GM19395 (cell line): Measurements from ENCODE around the gene PARD6A.
"Not testable (repeated sequence)": the region's sequence is repeated elsewhere in the genome, so short reads cannot be mapped to it uniquely, and the experiment has no call there.

ENCODE experiments used
- ATAC-seq: cut with Tn5 transposase; IDR thresholded peaks from one replicate; pipeline ENCODE4 v1.9.1; 2021; ENCODE audit warnings: mild to moderate bottlenecking, moderate library complexity; ENCODE audit not compliant: unreplicated experiment

The PARD6A gene

DNA sequence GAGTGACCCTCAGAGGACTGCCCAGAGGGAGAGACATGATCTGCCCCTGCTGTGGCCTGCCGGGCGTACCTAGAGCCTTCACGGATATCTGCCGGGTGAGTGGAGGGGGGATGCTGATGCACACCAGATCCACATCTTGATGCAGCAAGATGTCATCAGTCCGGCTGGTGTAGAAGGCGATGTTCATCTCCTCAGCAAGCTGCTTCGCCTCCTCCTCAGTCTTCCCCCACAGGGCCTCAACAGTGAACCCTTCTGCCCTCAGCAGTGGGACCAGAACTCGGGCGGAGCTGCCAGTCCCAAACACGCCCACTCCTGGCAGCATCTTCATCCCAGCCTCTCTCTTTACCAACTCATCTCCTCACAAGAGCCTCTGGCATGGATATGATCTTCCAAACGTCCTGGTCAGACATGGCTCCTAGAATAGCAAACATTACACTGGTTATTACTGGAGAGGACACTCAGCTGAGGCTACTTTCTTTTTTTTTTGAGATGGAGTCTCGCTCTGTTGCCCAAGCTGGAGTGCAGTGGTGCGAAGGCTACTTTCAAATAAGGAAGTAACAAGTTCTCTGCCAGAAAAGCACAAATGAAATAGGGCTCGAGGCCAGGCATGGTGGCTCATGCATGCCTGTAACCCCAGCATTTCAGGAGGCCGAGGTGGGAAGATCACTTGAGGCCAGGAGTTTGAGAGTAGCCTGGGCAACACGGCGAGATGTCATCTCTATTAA is 24.8 kb downstream of the PARD6A start:
- ATAC-seq, result no peak

DNA sequence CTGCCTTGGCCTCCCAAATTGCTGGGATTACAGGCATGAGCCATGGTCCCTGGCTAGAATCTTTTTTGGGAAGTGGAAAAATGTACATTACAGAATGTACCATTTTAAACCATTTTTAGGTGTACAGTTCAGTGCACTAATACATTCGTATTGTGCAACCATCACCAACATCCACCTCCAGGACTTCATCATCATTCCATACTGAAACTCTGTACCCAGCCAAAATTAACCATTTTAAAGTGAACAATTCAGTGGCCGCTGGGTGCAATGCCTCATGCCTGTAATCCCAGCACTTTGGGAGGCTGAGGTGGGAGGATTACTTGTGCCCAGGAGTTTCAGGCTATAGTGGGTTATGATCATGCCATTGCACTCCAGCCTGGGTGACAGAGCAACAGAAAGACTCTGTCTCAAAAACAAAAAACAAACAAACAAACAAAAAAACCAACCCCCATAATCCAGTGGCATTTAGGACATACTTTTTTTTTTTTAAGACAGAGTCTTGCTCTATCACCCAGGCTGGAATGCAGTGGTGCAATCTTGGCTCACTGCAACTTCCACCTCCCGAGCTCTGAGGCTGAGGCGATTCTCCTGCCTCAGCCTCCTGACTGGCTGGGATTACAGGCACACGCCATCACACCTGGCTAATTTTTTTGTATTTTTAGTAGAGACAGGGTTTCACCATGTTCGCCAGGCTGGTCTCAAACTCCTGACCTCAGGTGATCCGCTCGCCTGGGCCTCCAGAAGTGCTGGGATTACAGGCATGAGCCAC is 32.9 kb downstream of the PARD6A start:
- not testable (repeated sequence) for ATAC-seq

DNA sequence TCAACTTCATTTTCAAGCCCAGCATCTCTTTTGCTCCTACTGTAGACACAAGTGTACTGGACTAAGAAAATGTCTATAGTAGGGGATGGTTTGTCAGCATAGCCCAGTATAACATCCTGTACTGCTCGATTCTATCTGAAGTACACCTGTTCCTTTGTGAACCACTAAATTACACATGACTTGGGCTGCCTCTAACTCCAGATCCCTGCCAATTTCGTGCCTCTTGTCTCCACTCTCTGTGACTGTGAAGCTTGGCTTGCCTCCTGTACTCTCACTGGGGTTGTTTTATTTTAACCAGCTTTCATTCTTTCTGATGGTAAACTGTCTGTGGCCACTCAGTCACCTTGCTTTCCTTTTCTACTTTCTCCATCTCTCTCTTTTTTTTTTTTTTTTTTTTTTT is 33.9 kb downstream of the PARD6A start:
- no peak for ATAC-seq

DNA sequence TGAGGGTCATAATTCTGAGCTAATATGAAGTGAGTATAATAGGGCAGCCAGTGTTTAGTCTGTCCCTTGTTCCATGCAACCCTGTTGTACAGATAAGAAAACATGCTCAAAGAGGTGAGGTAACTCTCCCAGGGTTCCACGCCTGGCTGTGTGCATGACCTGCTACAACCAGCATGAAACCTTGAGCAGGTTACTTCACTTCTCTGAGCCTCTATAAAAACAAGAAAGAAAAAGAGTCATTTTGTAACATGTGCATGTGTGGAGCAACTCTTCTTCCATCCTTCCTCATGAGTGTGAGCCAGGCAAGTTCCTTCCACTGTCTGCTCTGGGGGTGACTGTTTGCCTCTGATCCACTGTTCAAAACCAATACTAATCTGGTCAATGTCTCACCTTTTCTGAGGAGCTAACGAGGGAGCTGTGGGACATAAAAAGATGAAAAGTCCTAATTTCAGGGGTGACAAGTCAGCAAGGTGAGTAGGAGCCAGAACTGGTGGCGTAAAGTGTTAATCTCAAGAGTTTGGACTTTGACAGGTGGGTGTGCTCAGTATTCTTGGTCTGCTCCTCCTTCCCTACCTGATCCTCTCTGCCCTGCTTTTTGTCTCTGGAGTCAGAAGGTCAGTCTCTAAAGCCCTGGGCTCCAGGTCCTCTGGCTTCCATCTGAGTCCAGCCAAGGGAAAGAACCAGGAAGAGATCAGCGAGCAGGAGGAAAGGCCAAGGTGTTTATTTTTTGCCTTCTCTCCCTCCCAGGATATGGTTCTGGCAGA is 36.8 kb downstream of the PARD6A start:
- no peak for ATAC-seq

DNA sequence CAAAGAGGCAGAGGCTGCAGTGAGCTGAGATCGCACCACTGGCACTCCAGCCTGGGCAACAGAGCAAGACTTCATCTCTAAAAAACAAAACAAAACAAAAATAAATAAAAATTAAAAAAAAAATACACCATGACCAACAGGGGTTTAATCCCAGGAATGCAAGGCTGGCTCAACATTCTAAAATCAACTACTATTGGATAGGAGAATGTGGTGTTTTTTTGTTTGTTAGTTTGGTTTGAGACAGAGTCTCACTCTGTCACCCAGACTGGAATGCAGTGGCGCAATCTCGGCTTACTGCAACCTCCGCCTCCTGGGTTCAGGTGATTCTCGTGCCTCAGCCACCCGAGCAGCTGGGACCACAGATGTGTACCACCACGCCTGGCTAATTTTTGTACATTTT is 38.5 kb downstream of the PARD6A start:
- ATAC-seq, result no peak

DNA sequence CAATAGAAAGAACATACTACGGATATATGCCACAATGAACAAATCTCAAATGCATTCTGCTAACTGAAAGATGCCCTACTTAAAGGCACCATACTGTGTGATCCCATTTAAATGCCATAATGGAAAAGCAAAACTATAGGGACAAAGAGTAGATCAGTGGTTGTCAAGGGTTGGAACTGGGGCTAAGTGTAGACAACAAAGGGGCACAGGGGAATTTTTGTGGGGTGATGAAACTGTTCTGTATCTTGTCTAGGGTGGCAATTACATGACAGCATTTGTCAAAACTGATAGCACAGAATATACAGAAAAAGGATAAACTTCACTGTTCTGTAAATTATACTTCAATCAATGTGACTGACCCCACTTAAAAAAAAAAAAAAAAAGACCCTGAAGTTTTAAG is 40.7 kb downstream of the PARD6A start:
- ATAC-seq, result no peak

DNA sequence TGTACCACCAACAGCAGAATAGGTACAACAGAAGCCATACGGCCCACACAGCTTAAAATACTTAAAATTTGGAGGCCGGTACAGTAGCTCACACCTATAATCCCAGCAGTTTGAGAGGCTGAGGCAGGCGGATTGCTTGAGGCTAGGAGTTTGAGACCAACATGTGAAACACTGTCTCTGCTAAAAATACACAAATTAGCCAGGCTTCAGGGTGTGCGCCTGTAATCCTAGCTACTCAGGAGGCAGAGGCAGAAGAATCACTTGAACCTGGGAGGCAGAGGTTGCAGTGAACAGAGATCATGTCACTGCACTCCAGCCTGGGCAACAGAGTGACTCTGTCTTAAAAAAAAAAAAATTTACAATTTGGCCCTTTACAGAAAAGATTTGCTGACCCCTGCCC is 41.4 kb downstream of the PARD6A start:
- ATAC-seq, result no peak

DNA sequence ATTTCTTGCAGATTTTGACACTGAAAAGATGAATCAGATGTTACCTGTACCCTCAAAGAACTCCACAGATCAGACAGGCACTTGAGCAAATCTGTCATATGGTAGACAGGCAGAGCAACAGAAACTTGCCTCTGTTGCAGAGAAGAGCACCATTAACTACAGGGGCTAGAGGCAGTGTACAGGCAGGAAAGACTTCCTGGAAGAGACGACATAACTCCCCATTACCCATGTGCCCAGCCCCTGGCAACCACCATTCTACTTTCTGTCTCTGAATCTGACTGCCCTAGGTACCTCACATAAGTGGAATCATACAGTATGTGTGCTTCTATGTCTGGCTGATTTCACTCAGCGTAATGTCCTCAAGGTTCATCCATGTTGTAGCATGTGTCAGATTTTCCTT is 42.9 kb downstream of the PARD6A start:
- no peak for ATAC-seq

DNA sequence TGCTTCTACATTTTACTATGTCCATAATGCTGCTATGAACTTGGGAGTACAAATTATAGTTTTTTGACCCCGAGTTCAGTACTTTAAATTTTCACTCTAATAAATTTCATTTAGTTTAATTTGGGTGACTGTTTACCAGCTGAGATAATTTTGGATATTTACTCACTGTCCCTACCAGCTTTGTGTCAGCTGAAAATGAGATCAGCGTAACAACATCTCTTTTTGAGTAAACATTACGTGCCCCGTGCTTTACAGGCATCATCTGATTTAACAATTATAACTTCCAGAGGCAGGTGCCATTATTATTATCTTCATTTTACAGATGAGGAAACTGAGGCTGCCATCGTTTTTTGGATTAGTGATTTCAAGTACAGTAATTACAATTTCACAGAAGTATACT is 43.4 kb downstream of the PARD6A start:
- no peak for ATAC-seq

DNA sequence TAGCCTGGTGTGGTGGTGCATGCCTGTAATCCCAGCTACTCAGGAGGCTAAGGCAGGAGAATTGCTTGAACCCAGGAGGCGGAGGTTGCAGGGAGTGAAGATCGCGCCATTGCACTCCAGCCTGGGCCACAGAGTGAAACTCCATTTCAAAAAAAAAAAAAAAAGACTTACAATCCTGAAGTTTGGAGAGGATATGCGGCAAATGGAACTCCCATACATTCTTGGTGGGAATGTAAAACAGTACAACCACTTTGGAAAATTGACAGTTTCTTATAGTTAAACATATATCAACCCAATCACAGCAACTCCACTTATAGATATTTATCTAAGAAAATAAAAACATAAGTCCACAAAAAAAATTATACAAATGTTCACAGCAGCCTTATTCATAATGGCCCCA is 46.5 kb downstream of the PARD6A start:
- ATAC-seq, result no peak

DNA sequence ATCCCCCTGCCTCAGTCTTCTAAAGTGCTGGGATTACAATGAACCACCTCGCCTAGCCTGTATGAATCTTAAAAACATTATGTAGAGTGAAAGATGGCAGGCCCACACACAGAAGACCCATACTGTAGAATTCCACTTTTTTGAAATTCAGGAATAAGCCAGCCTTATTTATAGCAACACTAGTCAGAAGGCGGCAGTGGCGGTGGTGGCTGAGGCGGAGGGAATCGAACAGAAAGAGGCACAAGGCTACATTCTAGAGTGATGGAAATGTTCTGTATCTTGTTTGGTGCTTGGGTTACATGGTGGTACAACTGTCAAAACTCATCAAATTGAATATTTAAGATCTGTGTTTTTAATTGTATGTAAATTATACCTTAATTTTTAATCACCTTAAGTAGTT is 47.0 kb downstream of the PARD6A start:
- no peak for ATAC-seq

DNA sequence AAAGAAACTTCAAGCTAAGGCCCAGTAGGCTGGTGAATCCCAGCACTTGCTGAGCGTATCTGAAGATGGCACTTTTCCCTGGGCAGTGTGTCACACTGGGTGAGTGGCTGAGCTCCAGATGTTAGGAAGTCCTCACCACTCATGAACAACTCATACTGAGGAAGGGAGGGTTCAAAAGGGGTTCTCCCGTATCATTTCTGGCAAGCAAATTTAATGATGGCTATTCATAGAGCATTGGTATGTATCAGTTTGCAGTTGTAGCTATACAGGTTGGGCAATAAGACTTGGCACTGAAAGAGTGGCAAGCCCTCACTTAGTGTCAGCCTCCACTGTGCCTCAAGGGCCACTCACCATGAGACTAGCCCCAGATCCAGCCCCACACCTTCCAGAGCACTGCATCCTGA is 47.6 kb downstream of the PARD6A start:
- no peak for ATAC-seq

DNA sequence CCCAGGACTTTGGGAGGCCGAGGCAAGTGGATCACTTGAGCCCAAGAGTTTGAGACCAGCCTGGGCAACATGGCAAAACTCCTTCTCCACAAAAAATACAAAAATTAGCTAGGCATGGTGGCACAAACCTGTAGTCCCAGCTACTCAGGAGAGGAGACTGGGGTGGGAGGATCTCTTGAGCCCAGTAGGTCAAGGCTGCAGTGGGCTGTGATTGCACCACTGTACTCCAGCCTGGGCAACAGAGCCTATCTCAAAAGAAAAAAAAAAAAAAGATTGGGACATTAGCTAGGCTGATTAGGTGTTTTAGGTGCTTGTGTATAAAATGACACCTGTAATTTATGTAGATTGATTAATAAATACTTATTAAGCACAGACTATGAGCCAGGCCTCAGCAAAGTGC is 48.3 kb downstream of the PARD6A start:
- ATAC-seq, result no peak

DNA sequence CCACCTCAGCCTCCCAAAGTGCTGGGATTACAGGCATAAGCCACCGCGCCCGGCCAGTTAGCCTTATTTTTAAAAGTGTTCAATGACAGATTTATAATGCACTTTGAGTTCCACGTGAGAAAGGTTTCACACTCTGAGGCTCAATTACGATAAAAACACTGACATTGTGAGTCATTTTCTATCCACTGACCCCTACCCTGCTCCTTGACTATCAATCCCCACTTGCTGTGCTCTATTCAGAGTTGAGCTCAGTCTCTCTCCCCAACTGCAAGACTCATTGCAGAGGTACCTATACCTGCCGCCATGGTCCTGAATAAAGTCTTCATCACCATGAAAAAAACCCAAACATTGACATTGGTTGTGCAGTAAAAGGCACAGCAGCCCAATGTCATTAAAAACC is 49.8 kb downstream of the PARD6A start:
- ATAC-seq, result no peak
